SK-N-SH (cell line): ENCODE data around the gene MRGPRG.

ENCODE experiments used
- CHD2 ChIP-seq: fragments of 150-350 bp; IDR thresholded peaks from 2 replicates; pipeline ENCODE4 v1.6.1; 2018; ENCODE audit warnings: low read length; ENCODE audit not compliant: partially characterized antibody
- EP300 ChIP-seq, 2 experiments: IDR thresholded peaks; 2 replicates each; pipeline versions ENCODE4 v1.4.0 to v1.6.1; 2012; ENCODE audit warnings: borderline replicate concordance in 1 of 2, low read depth in 1 of 2, low read length in 1 of 2
- EZH2phosphoT487 ChIP-seq: fragments of 200-600 bp; sonication (generic); IDR thresholded peaks from 2 replicates; pipeline ENCODE4 v1.6.1; 2017; ENCODE audit warnings: low read depth, mixed run types, mild to moderate bottlenecking, antibody characterized with exemption, moderate library complexity, borderline replicate concordance
- GABPA ChIP-seq: IDR thresholded peaks from 2 replicates; pipeline ENCODE4 v1.4.0; 2012; ENCODE audit warnings: low read depth, mild to moderate bottlenecking
- JUND ChIP-seq: IDR thresholded peaks from 2 replicates; pipeline ENCODE4 v1.4.0; 2012
- MEF2A ChIP-seq: IDR thresholded peaks from 2 replicates; pipeline ENCODE4 v1.4.0; 2012; ENCODE audit warnings: low read depth, borderline replicate concordance
- POLR2AphosphoS5 ChIP-seq: IDR thresholded peaks from 2 replicates; pipeline ENCODE4 v1.6.1; 2012; ENCODE audit warnings: low read depth, low read length
- RFX5 ChIP-seq: IDR thresholded peaks from 2 replicates; pipeline ENCODE4 v1.6.1; 2012; ENCODE audit warnings: mild to moderate bottlenecking, improper control_type of control experiment, low read length
- SMC3 ChIP-seq: IDR thresholded peaks from 2 replicates; pipeline ENCODE4 v1.6.1; 2012; ENCODE audit warnings: low read depth, low read length, improper control_type of control experiment
- YY1 ChIP-seq: IDR thresholded peaks from 2 replicates; pipeline ENCODE4 v1.4.0; 2012; ENCODE audit warnings: low read depth, mild to moderate bottlenecking
- TF ChIP-seq, protein P1 (sequence below): IDR thresholded peaks from 2 replicates; pipeline ENCODE4 v1.4.0; 2012; ENCODE audit warnings: low read depth
- TF ChIP-seq, protein P2 (sequence below): fragments of 200-600 bp; sonication (generic); IDR thresholded peaks from 2 replicates; pipeline ENCODE4 v1.6.1; 2017; ENCODE audit warnings: antibody characterized with exemption, mild to moderate bottlenecking, moderate library complexity
- TF ChIP-seq, protein P3 (sequence below): IDR thresholded peaks from 2 replicates; pipeline ENCODE4; 2012
- TF ChIP-seq, protein P4 (sequence below): fragments of 150-350 bp; IDR thresholded peaks from 2 replicates; pipeline ENCODE4 v1.6.1; 2016; ENCODE audit warnings: mild to moderate bottlenecking, low read depth, low read length

DNA sequence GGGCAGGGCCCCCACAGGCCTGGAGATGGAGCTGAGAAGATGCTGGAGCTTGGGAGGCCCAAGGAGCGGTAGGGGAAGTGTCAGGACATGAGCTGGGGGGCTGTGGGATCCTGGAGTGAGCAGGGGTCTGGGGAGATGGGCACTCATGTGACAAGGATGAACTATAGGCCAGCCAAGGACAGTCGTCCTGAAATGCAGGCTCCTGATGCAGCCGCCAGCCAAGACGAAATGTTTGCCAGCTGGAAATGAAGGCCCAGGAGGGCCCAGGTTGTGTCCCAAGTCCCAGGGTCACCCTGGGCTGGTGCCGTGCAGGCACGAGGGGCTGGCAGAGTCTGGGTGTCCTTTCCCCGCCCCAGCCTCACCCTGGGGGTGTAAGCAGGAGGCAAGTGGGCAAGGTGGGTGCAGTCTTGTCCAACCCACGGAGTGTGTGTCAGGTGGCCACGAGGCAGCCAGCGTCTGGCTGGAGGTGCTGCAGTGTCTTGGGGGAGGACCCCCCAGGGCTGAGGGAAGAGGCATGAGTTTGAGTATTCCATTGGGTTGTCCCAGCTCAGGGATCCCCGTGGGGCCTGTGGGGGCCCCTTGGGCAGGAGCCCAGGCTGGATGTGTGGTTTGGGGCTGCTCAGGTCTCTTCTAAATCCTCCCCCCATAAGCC is 21.4 kb downstream of the MRGPRG start:
- TF ChIP-seq SMC3 (no peak), YY1 (no peak), MEF2A (no peak), POLR2AphosphoS5 (no peak), EP300 (IDR thresholded peaks at IDR 0.05; ENCODE audit: borderline replicate concordance in 1 of 2, low read depth in 1 of 2, low read length in 1 of 2) (no peak), GABPA (no peak), EZH2phosphoT487 (no peak), RFX5 (no peak), JUND (no peak), CHD2 (no peak)
- TF ChIP-seq, protein P1, sequence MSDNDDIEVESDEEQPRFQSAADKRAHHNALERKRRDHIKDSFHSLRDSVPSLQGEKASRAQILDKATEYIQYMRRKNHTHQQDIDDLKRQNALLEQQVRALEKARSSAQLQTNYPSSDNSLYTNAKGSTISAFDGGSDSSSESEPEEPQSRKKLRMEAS: no peak
- TF ChIP-seq, protein P2, sequence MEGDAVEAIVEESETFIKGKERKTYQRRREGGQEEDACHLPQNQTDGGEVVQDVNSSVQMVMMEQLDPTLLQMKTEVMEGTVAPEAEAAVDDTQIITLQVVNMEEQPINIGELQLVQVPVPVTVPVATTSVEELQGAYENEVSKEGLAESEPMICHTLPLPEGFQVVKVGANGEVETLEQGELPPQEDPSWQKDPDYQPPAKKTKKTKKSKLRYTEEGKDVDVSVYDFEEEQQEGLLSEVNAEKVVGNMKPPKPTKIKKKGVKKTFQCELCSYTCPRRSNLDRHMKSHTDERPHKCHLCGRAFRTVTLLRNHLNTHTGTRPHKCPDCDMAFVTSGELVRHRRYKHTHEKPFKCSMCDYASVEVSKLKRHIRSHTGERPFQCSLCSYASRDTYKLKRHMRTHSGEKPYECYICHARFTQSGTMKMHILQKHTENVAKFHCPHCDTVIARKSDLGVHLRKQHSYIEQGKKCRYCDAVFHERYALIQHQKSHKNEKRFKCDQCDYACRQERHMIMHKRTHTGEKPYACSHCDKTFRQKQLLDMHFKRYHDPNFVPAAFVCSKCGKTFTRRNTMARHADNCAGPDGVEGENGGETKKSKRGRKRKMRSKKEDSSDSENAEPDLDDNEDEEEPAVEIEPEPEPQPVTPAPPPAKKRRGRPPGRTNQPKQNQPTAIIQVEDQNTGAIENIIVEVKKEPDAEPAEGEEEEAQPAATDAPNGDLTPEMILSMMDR: no peak
- TF ChIP-seq, protein P3, sequence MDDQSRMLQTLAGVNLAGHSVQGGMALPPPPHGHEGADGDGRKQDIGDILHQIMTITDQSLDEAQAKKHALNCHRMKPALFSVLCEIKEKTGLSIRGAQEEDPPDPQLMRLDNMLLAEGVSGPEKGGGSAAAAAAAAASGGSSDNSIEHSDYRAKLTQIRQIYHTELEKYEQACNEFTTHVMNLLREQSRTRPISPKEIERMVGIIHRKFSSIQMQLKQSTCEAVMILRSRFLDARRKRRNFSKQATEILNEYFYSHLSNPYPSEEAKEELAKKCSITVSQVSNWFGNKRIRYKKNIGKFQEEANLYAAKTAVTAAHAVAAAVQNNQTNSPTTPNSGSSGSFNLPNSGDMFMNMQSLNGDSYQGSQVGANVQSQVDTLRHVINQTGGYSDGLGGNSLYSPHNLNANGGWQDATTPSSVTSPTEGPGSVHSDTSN: no peak
- TF ChIP-seq, protein P4, sequence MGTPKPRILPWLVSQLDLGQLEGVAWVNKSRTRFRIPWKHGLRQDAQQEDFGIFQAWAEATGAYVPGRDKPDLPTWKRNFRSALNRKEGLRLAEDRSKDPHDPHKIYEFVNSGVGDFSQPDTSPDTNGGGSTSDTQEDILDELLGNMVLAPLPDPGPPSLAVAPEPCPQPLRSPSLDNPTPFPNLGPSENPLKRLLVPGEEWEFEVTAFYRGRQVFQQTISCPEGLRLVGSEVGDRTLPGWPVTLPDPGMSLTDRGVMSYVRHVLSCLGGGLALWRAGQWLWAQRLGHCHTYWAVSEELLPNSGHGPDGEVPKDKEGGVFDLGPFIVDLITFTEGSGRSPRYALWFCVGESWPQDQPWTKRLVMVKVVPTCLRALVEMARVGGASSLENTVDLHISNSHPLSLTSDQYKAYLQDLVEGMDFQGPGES: no peak
